K562 (cell line): ENCODE results near the gene FSTL3. TPM values are rescaled to one million over a fixed set of nuclear protein-coding genes. Genes with fewer than 3 reads are reported as not detected.
A peak's percentile ranks its signal among the peaks of the same experiment; 100 is the strongest.

Experiments
- ATAC-seq: fragments of 200-7000 bp; cut with Tn5 transposase; 3 replicates; pipeline ENCODE4 v1.9.1; 2020; ENCODE audit warnings: moderate library complexity
- BruUV-seq: library from RNA; stranded (reverse); fragments of 400-500 nt; replicated peaks from 2 replicates; lab custom pipeline; 2021; lab: Mats Ljungman, UMichigan
- CTCF ChIA-PET: fragments of 300-600 bp; formaldehyde crosslinking; extraction: SDS; loops from one replicate; lab custom pipeline; 2021; ENCODE audit warnings: low intra/inter-chr PET ratio; lab: Yijun Ruan, JAX
- POLR2A ChIA-PET: fragments of 300-600, 350-650 bp; sonication (Branson Sonifier 250); formaldehyde crosslinking; extraction: SDS; loops from one replicate; lab custom pipeline; 2021; ENCODE audit warnings: antibody characterized with exemption, inconsistent platforms; lab: Yijun Ruan, JAX
- DNase-seq, 4 experiments: peaks; one replicate each; pipeline versions ENCODE4 v3.0.0 to v3.0.0-alpha.2; 2011 to 2018; ENCODE audit warnings: low spot score in 3 of 4, mixed read lengths in 3 of 4; ENCODE audit errors: extremely low read depth in 1 of 4
- FAIRE-seq: peaks from 2 replicates; lab custom pipeline; 2011; peaks lifted over from hg19 to GRCh38; lab: Jason Lieb, UNC
- H2AFZ ChIP-seq: 2 replicates; pipeline ENCODE4 v1.6.0; 2011; ENCODE audit warnings: low read depth, low read length, control low read depth, inconsistent platforms
- H3K27ac ChIP-seq: fragments of 200-600 bp; 3 replicates; pipeline ENCODE4 v1.8.0; 2011; ENCODE audit warnings: low read depth, mild to moderate bottlenecking, control low read depth, inconsistent platforms, low read length, moderate library complexity, mixed read lengths; ENCODE audit errors: extremely low read depth
- H3K27me3 ChIP-seq, 2 experiments: fragments of 300-600 bp in 1 of 2; 2 replicates in 1 of 2; 3 replicates in 1 of 2; pipeline versions ENCODE4 v1.6.0 to v1.8.0; 2011; ENCODE audit warnings: inconsistent platforms in 2 of 2, low read length in 2 of 2, mild to moderate bottlenecking in 1 of 2, mixed read lengths in 1 of 2, moderate library complexity in 1 of 2; ENCODE audit not compliant: control insufficient read depth in 2 of 2, insufficient read depth in 2 of 2
- H3K36me3 ChIP-seq: fragments of 300-600 bp; 3 replicates; pipeline ENCODE4 v1.8.0; 2011; ENCODE audit warnings: mild to moderate bottlenecking, low read length, inconsistent platforms; ENCODE audit not compliant: control insufficient read depth, insufficient read depth
- H3K4me1 ChIP-seq, 2 experiments: fragments of 200-600 bp in 1 of 2; replicated peaks in 1 of 2; 2 replicates in 1 of 2; 3 replicates in 1 of 2; pipeline versions ENCODE4 v1.5.1 to v1.8.0; 2011; ENCODE audit warnings: inconsistent platforms in 2 of 2, low read length in 2 of 2, mild to moderate bottlenecking in 1 of 2, mixed read lengths in 1 of 2, moderate library complexity in 1 of 2; ENCODE audit not compliant: control insufficient read depth in 2 of 2, insufficient read depth in 2 of 2
- H3K4me2 ChIP-seq: 2 replicates; pipeline ENCODE4 v1.6.1; 2011; ENCODE audit warnings: low read length, control low read depth, inconsistent platforms, mixed read lengths; ENCODE audit not compliant: insufficient read depth
- H3K4me3 ChIP-seq: fragments of 200-600 bp; sonication (generic), shearing (Covaris generic); 2 replicates; pipeline ENCODE4 v1.5.1; 2016; ENCODE audit warnings: control low read depth, inconsistent platforms
- H3K79me2 ChIP-seq: fragments of 200-600 bp; 3 replicates; pipeline ENCODE4 v1.8.0; 2011; ENCODE audit warnings: low read length, inconsistent platforms; ENCODE audit not compliant: control insufficient read depth, insufficient read depth
- H3K9ac ChIP-seq, 2 experiments: 2 replicates each; pipeline versions ENCODE4 v1.6.0 to v1.6.1; 2011; ENCODE audit warnings: low read depth in 2 of 2, low read length in 2 of 2, control low read depth in 1 of 2, inconsistent platforms in 1 of 2, mild to moderate bottlenecking in 1 of 2, mixed read lengths in 1 of 2; ENCODE audit not compliant: insufficient read depth in 1 of 2
- H3K9me1 ChIP-seq: one replicate; pipeline ENCODE4 v1.6.0; 2011; ENCODE audit warnings: inconsistent platforms, mild to moderate bottlenecking, low read length, moderate library complexity; ENCODE audit not compliant: control insufficient read depth, insufficient read depth
- H3K9me3 ChIP-seq: replicated peaks from 2 replicates; pipeline ENCODE4 v1.5.1; 2011; ENCODE audit warnings: low read depth, low read length, inconsistent platforms; ENCODE audit not compliant: control insufficient read depth, insufficient read depth
- H4K20me1 ChIP-seq: replicated peaks from 2 replicates; pipeline ENCODE4 v1.6.1; 2011; ENCODE audit warnings: low read length, inconsistent platforms, mixed read lengths; ENCODE audit not compliant: control insufficient read depth, insufficient read depth
- EZH2 ChIP-seq: IDR thresholded peaks from 2 replicates; pipeline ENCODE4 v1.6.1; 2012; ENCODE audit warnings: low read depth, mild to moderate bottlenecking, inconsistent platforms, low read length, borderline replicate concordance
- POLR2G ChIP-seq: fragments of 200-400 bp; formaldehyde crosslinking; IDR thresholded peaks from 2 replicates; pipeline ENCODE4 v1.6.1; 2017; ENCODE audit warnings: low read depth, mild to moderate bottlenecking, antibody characterized with exemption, low read length, moderate library complexity
- POLR3A ChIP-seq: IDR thresholded peaks from 2 replicates; pipeline ENCODE4 v1.6.1; 2011; ENCODE audit warnings: borderline replicate concordance, mild to moderate bottlenecking, moderate library complexity; ENCODE audit not compliant: insufficient read length, insufficient read depth; ENCODE audit errors: extremely low read depth
- RBFOX2 ChIP-seq: fragments of 200-400 bp; formaldehyde crosslinking; IDR thresholded peaks from 2 replicates; pipeline ENCODE4 v1.6.1; 2017; ENCODE audit warnings: low read depth, mild to moderate bottlenecking, low read length, moderate library complexity
- RBM22 ChIP-seq: fragments of 200-400 bp; formaldehyde crosslinking; IDR thresholded peaks from 2 replicates; pipeline ENCODE4 v1.6.1; 2018; ENCODE audit warnings: low read length, low read depth; ENCODE audit not compliant: poor library complexity, severe bottlenecking
- ZNF140 ChIP-seq: fragments of 250-450 bp; sonication (Bioruptor Pico); IDR thresholded peaks from 2 replicates; pipeline ENCODE4 v1.8.0; 2021; ENCODE audit warnings: moderate library complexity, mild to moderate bottlenecking, inconsistent platforms
- WGBS: fragments of 100-300 bp; shearing (Covaris generic); methylation state at CpG from one replicate; pipeline ENCODE4 v1.1.6; 2016; ENCODE audit warnings: low coverage, mixed read lengths; ENCODE audit not compliant: insufficient coverage; ENCODE audit errors: missing lambda C conversion rate; 5-methylcytosine and 5-hydroxymethylcytosine counted together
- in situ Hi-C: fragments of 300-500 bp; cut with MboI; formaldehyde crosslinking; loops from 4 replicates; pipeline ENCODE4 v1.15.0; 2018; ENCODE audit warnings: inconsistent platforms, mixed read lengths
- intact Hi-C: fragments of 100-400 bp; cut with micrococcal nuclease; formaldehyde crosslinking; loops from 2 replicates; pipeline ENCODE4 v1.14.2; 2022
- polyA plus RNA-seq, 8 experiments: library from polyadenylated mRNA; depleted of rRNA in 4 of 8; stranded (reverse) in 5 of 8; unstranded in 3 of 8; fragments of >200 nt; fragmentation: Nextera tagmentation in 2 of 8; fragmentation: Illumina TruSeq in 1 of 8; extraction: Ambion mirVana in 2 of 8; extraction: Trizol in 1 of 8; gene quantifications; 2 replicates each; pipeline versions ENCODE4 v1.2.1 to v1.2.3, GENCODE V29; 2011 to 2014; ENCODE audit warnings: inconsistent platforms in 1 of 8, missing spikeins in 1 of 8
- total RNA-seq, 7 experiments: library from RNA; depleted of rRNA in 6 of 7; stranded (reverse); fragments of >200 nt in 6 of 7; fragmentation: Illumina TruSeq in 2 of 7; extraction: Trizol in 2 of 7; gene quantifications; 2 replicates each; pipeline versions ENCODE4 v1.2.1 to v1.2.3, GENCODE V29; 2011 to 2021; ENCODE audit warnings: low replicate concordance in 1 of 7

Gene FSTL3
- total and polyA plus RNA-seq, 9 of the 15 experiments (the other 6 are each of a cell fraction or from before 2014, with no cell fraction given) = 0.35 to 6.8 (median 4.2) TPM; not detected in 1

DNA sequence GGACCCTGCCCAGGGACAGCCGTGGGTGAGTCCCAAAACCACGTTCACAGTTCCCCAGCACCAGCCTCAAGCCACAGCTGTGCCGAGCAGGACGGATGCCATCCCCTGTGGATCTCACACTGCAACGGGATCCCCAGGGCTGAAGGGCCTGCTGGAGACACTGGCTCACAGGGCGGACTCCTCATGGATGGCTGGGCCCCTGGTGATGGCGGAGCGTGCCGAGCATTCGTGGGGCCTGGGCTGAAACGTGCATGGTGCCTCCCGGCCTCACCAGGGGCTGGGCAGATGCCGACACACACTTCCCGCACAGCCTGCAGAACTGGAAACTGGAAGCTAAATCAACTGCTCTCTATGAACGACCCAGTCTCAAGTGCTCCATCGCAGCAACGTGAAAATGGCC, 22.8 kb upstream of the FSTL3 start:
- peaks cover 62% of the 10 kb centered on the region for H3K79me2 ChIP-seq
- no peaks in the 10 kb centered on the region for H3K9me3 ChIP-seq
- H3K27ac ChIP-seq = no peak overlapping the region
- no peak for DNase-seq
- intact Hi-C loops = no loop called here
- no TSS peak for BruUV-seq
- H3K36me3 ChIP-seq = peaks cover 92% of the 10 kb centered on the region; the same call in 2 of the 3 replicates
- no peak overlapping the region for H3K4me2 ChIP-seq
- 97% methylated on average over 15 of the region's 17 CpGs for WGBS
- TF ChIP-seq EZH2 = no peak
- TF ChIP-seq RBFOX2 = peak; percentile 2; the same call in 1 of the 2 replicates
- peak; percentile 23 for TF ChIP-seq POLR2G
- TF ChIP-seq POLR3A = no peak
- TF ChIP-seq ZNF140 (CRISPR knock-in tag) = no peak
- TF ChIP-seq RBM22 = peak; percentile 18
- TF ChIP-seq, all 486 proteins: peak for 3
- Histone ChIP-seq H3K27me3 (no peaks in the 10 kb centered on the region), H2AFZ (no peak overlapping the region), H3K4me3 (no peak overlapping the region), H3K9ac (no peak overlapping the region), H3K9me1 (no peaks in the 10 kb centered on the region), H4K20me1 (peaks cover 25% of the 10 kb centered on the region), H3K4me1 (peaks cover 0 to 42% of the 10 kb centered on the region in 2 experiments; a peak in 2 of 5 replicates)
- in situ Hi-C loops = no loop called here
- ATAC-seq (no peak), FAIRE-seq (no peak)
- ChIA-PET POLR2A (no interaction called here), CTCF (no interaction called here)
